Mononuclear cell (primary cell): ENCODE measurements around the gene PKD1. TPM values are rescaled to one million over a fixed set of nuclear protein-coding genes. Genes with fewer than 3 reads are reported as not detected.

ENCODE experiments used
- H3K27me3 ChIP-seq: 2 replicates; pipeline ENCODE4 v1.6.0; 2011; ENCODE audit warnings: low read length, control low read depth; ENCODE audit not compliant: insufficient read depth
- H3K4me1 ChIP-seq: 2 replicates; pipeline ENCODE4 v1.5.1; 2011; ENCODE audit warnings: mild to moderate bottlenecking, low read length, control low read depth; ENCODE audit not compliant: insufficient read depth
- H3K4me3 ChIP-seq: 2 replicates; pipeline ENCODE4 v1.5.1; 2011; ENCODE audit warnings: mild to moderate bottlenecking, low read length, moderate library complexity
- H3K9me3 ChIP-seq: 2 replicates; pipeline ENCODE4 v1.5.1; 2011; ENCODE audit warnings: low read depth, mild to moderate bottlenecking, control low read depth, low read length
- total RNA-seq: library from RNA; depleted of rRNA; stranded (reverse); fragments of >200 nt; gene quantifications from one replicate; pipeline ENCODE4 v1.2.3, GENCODE V29; 2012

PKD1 gene
- total RNA-seq, 1 donor = 49.6 TPM

DNA sequence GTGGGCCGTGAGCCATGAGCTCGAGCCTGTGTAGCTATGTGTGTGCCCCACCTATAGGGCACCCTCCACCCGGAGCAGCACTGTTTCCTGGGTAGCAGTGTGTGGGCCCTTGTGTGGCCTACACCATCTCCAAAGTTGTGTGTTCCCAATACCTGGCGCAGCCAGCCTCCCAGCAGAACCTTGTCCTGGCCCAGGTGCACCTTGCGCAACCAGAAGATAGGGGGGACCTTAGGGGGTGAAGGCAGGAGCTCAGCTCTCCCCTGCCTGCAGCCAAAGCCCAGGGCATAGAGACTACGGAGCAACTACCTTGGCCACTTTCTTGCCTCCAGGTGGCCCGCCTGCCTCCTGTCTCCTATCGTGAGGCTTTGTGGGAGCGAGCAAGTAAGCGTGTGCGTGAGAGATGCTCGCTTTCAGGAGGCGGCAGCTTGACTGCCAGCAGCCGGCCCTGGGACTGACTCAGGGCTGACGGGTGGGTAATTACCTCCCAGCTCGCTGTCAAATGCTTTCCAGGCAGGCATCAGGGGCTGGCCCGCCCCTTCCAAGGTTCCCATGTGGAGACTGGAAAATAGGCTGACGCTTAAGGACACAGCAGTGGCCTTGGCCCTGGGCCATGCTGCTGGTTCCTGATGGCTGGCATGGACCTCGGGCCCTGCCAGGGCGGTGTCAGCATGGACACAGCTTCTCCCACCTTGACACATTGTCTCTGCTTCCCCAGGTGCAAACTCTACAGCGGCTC is 38.9 kb upstream of the PKD1 start:
- Histone ChIP-seq H3K4me3 (no peak overlapping the region), H3K4me1 (no peaks in the 10 kb centered on the region), H3K9me3 (no peaks in the 10 kb centered on the region), H3K27me3 (no peaks in the 10 kb centered on the region)

DNA sequence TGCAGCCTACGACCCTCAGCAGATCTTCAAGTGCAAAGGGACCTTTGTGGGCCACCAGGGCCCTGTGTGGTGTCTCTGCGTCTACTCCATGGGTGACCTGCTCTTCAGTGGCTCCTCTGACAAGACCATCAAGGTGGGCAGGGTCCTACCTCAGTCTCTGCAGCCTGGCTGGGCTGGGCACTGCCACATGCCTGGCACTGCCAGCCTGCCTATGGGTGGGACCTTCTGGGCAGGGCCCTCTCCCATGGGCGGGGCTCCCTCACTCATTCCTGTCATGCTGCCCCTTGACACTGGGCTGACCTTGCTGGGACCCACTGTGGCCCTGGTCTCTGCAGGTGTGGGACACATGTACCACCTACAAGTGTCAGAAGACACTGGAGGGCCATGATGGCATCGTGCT is 38.2 kb upstream of the PKD1 start:
- H3K27me3 ChIP-seq = no peaks in the 10 kb centered on the region
- H3K9me3 ChIP-seq = no peaks in the 10 kb centered on the region
- no peak overlapping the region for H3K4me3 ChIP-seq
- no peaks in the 10 kb centered on the region for H3K4me1 ChIP-seq

GRCh38 chr16:2173366-2173765 is 37.7 kb upstream of the PKD1 start:
- no peak overlapping the region for H3K4me3 ChIP-seq
- H3K4me1 ChIP-seq = no peaks in the 10 kb centered on the region
- no peaks in the 10 kb centered on the region for H3K9me3 ChIP-seq
- no peaks in the 10 kb centered on the region for H3K27me3 ChIP-seq

DNA sequence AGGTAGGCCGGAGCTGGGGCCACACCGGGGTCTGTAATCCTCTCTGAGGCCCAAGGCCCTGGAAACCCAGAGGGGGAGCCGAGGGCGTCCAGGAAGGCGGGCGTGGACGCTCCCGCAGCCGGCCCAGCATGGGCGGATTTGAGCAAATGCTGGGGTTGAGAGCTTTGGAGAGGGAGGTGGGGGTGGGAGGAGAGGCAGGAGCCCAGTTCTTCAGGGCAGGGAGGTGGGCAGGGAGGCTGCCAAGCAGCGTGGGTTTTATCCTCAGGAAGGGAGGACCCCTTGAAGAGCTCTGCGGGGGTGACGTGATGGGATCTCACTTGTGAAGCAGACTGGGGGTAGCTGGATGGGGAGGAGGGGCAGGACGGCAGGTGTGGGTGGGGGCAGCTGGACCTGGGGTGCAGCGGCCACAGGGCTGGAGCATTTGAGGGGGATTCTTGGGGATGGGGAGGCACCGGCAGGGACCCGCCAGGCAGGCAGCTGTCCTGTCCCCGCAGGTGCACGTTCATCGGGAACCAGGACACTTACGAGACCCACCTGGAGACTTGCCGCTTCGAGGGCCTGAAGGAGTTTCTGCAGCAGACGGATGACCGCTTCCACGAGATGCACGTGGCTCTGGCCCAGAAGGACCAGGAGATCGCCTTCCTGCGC is 37.1 kb upstream of the PKD1 start:
- no peak overlapping the region for H3K4me3 ChIP-seq
- H3K9me3 ChIP-seq = no peaks in the 10 kb centered on the region
- no peaks in the 10 kb centered on the region for H3K27me3 ChIP-seq
- no peaks in the 10 kb centered on the region for H3K4me1 ChIP-seq

- no peaks in the 10 kb centered on the region for H3K27me3 ChIP-seq
- H3K4me3 ChIP-seq = no peak overlapping the region
- H3K4me1 ChIP-seq = no peaks in the 10 kb centered on the region
- H3K9me3 ChIP-seq = no peaks in the 10 kb centered on the region
Measured at GRCh38 chr16:2171601-2172178, 36.0 kb upstream of the PKD1 start.

GRCh38 chr16:2170587-2171435 is 35.1 kb upstream of the PKD1 start:
- no peak overlapping the region for H3K4me3 ChIP-seq
- H3K9me3 ChIP-seq = no peaks in the 10 kb centered on the region
- no peaks in the 10 kb centered on the region for H3K4me1 ChIP-seq
- H3K27me3 ChIP-seq = no peaks in the 10 kb centered on the region

- Histone ChIP-seq H3K4me3 (no peak overlapping the region), H3K27me3 (no peaks in the 10 kb centered on the region), H3K9me3 (no peaks in the 10 kb centered on the region), H3K4me1 (no peaks in the 10 kb centered on the region)
Measured at GRCh38 chr16:2170080-2170479, 34.4 kb upstream of the PKD1 start.

DNA sequence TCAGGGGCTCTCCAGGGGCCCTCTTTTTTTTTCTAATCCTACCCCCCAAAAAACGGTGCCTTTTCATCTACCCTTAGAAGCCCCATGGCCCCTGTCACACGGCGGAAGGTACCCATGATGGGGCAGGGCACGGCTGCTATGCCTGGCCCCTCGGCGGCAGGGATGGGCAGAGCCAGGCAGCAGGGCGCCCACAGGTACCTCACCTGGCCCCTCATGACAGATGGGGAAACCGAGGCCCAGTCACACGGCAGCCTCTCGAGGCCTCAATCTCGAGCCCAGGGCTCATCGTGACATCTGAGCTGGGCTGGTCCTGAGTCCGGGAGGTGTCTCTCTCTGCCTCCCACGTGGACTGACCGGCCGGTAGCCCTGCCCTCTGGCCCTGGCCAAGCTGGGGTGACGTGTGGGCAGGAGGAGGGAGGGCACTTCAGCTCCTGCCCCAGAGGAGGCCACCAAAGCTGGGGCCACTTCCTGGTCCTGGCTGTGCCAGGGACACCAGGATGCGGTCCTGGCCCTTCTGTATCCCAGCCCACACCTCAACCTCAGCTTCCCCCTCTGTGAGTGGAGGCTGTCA is 31.5 kb upstream of the PKD1 start:
- Histone ChIP-seq H3K27me3 (no peaks in the 10 kb centered on the region), H3K4me1 (no peaks in the 10 kb centered on the region), H3K9me3 (no peaks in the 10 kb centered on the region), H3K4me3 (no peak overlapping the region)

- no peaks in the 10 kb centered on the region for H3K27me3 ChIP-seq
Measured at GRCh38 chr16:2166263-2167067, 30.8 kb upstream of the PKD1 start.

DNA sequence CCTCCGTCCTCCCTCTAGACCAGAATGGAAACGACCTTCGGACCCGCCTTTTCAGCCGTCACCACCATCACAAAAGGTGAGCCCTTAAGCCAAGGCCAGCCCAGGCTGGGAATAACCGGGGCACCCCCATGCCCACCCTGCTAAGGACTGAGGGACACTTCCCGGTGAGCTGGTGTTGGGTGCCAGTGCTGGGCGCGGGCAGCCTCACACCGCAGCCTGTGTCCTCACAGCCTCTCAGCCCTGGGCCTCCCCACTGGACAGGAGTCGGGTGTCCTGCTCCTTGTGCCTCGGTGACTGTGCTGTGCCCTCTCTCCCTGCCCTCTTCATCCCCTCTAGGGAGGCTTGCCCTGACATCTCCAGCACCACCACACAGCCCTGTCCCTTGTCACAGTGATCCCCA is 30.2 kb upstream of the PKD1 start:
- Histone ChIP-seq H3K4me1 (no peaks in the 10 kb centered on the region), H3K27me3 (no peaks in the 10 kb centered on the region)

More at GRCh38 chr16:2166263-2167067, 30.8 kb upstream of the PKD1 start:
- no peaks in the 10 kb centered on the region for H3K4me1 ChIP-seq
- H3K4me3 ChIP-seq = no peak overlapping the region
- no peaks in the 10 kb centered on the region for H3K9me3 ChIP-seq

DNA sequence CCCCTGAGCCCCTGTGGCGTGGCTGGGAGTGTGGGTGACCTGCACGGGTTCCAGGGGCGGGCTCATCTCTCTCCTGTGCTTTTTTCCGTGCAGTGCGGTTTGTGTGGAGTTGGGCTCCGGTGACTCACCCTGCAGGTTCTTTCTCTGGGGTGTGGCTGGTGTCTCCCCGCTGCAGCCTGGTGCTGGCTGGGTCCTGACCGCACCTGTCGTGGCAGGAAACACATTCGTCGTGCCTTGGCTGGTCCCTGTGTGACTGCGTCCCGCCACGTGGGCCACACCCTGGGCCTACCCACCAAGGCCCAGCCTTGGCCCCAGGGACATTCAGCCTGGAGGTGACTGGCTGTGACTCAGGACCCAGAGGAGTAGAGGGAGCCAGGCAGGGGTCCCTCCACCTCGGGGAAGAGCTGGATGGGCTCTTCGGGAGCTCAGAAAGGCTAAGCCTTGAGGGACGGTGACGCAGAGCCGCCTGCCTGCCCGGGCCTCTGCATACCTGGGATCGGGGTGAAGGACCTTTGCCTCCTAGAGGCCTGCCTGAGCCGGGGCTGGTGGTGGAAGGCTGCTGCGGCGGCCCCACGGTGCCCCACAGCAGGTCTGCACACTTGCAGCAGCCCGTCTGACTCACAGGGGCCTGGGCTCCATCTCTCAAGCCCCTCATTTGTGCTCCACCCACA is 27.6 kb upstream of the PKD1 start:
- Histone ChIP-seq H3K4me3 (no peak overlapping the region), H3K27me3 (no peaks in the 10 kb centered on the region)

More for the DNA sequence above, 30.2 kb upstream of the PKD1 start:
- Histone ChIP-seq H3K4me3 (no peak overlapping the region), H3K9me3 (no peaks in the 10 kb centered on the region)

GRCh38 chr16:2162676-2163118 is 27.0 kb upstream of the PKD1 start:
- H3K4me1 ChIP-seq = peaks cover 5% of the 10 kb centered on the region
- no peak overlapping the region for H3K4me3 ChIP-seq
- no peaks in the 10 kb centered on the region for H3K9me3 ChIP-seq
- H3K27me3 ChIP-seq = no peaks in the 10 kb centered on the region

More for the DNA sequence above, 27.6 kb upstream of the PKD1 start:
- Histone ChIP-seq H3K9me3 (no peaks in the 10 kb centered on the region), H3K4me1 (no peaks in the 10 kb centered on the region)

DNA sequence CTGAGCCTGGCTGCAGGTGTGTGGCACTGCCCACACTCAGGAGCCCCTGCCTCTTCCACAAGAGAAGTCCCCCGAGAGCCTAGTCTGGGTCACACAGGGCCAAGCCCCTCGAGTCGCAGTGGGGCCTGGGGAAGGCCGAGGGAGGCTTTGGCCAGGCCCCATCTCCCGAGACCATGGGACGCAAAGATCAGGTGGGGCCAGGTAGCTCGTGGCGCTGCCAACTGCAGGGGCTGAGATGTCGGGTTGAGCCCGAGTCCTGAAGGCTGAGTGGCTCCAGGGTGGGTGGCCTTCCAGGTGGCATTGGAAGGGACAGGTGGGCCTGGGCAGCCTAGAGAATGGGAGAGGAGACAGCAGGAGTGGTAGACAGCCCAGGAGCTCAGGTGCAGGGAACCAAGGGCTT is 26.2 kb upstream of the PKD1 start:
- Histone ChIP-seq H3K9me3 (no peaks in the 10 kb centered on the region), H3K27me3 (no peaks in the 10 kb centered on the region), H3K4me3 (no peak overlapping the region), H3K4me1 (peaks cover 13% of the 10 kb centered on the region)
